ENCODE data around the gene MYMX. TPM values are rescaled to one million over a fixed set of nuclear protein-coding genes. Genes with fewer than 3 reads are reported as not detected.

The MYMX gene
- total RNA-seq, 1 donor: 0.27 TPM

- DNase-seq (ENCODE audit: low read depth in 2 of 3, low spot score in 2 of 3): peak in 2 of 3 donors; percentile 57 to 64
These were observed 2.5 kb downstream of the MYMX start for GRCh38 chr6:44219053-44219814.

DNA sequence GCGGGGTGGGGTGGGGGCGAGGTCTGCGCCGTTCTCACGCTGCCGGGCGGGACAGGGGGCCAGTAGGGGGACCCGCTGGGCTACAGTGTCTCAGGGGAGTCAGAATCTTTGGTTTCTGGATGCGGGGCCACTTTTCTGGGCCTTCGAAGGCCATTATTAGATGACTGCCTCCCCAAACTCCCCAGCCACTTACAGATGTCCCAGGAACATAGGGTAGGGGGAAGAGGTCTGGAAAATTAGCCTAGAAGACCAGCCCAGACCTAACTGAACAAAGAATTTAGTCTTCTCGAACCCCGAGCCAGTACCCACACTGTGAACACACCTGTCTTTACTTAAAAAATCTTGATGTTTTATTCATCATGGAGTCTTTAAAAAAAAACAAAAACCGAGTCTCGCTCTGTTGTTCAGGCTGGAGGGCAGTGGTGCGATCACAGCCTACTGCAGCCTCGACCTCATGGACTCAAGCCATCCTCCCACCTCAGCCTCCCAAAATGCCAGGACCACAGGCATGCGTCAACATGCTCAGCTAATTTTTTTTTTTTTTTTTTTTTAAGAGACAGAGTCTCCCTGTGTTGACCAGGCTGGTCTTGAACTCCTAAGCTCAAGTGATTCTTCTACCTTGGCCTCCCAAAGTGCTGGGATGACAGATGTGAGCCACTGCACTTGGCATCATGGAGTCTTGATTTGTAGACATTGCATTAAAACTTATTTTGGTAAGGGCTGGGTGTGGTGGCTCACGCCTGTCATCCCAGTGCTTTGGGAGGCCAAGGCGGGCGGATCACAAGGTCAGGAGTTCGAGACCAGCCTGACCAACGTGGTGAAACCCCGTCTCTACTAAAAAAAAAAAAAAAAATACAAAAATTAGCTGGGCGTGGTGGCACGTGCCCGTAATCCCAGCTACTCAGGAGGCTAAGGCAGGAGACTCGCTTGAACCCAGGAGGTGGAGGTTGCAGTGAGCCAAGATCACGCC is 3.4 kb downstream of the MYMX start:
- no peak for DNase-seq (ENCODE audit: low read depth in 2 of 3, low spot score in 2 of 3)

DNA sequence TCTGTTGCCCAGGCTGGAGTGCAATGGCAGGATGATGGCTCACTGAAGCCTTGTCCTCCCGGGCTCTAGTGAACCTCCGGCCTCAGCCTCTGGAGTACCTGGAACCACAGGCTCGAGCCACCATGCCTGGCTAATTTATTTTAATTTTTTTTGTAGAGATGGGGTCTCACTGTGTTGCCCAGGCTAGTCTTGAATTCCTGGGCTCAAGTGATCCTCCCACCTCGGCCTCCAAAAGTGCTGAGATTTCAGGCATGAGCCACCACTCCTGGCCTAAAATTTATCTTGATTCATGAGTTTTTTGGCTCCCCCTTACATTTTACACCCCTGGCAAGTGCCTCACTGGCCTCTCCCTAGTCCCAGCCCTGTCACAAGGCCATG is 4.2 kb downstream of the MYMX start:
- DNase-seq (ENCODE audit: low read depth in 2 of 3, low spot score in 2 of 3): no peak

- DNase-seq (ENCODE audit: low read depth in 2 of 3, low spot score in 2 of 3): peak; percentile 51 to 92 (median 89)
These were observed 4.7 kb downstream of the MYMX start for GRCh38 chr6:44221291-44221960.

DNA sequence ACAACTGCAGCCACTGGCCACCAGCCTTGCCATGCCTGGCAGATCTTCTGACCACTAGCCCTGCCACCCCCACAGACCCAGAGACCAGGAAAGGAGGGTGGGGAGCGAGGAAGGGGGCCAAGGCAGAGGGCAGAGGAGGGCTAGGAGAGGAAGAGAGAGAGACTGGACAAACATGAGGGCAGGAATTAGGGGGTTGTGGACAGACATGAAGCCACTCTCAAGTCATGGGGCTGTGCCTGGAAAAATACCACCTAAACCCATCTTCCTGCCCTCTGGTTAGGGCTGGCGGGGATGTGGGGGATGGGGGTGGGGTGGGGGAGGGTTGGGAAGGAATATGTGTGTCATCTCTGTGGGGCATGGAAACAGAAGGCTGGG is 5.2 kb downstream of the MYMX start:
- no peak for DNase-seq (ENCODE audit: low read depth in 2 of 3, low spot score in 2 of 3)

GRCh38 chr6:44222486-44223318 is 6.0 kb downstream of the MYMX start:
- no peak for DNase-seq (ENCODE audit: low read depth in 2 of 3, low spot score in 2 of 3)

GRCh38 chr6:44223319-44224028 is 6.7 kb downstream of the MYMX start, which contains the start of gene SLC29A1:
Gene SLC29A1, plus strand, starts transcription at chr6:44223595. Its CDS starts 3,719 bp downstream, at chr6:44227314.
- DNase-seq (ENCODE audit: low read depth in 2 of 3, low spot score in 2 of 3): peak; percentile 61 to 85 (median 78)

- DNase-seq (ENCODE audit: low read depth in 2 of 3, low spot score in 2 of 3): no peak
These were observed 7.6 kb downstream of the MYMX start for GRCh38 chr6:44224029-44224964.

DNA sequence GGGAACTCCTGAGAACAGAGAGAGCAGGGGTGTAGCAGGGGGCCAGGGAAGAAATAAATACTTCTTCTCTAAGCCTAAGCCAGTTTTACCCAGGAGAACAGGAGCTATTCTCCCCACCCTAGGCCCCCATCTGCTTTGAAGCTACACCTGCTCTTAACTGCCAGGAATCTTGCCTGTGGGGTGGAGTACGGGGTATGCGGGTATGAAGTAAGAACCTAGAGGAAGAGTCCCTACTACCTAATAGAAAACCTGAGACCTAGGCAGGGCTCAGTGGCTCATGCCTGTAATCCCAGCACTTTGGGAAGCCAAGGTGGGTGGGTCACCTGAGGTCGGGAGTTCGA is 8.2 kb downstream of the MYMX start:
- no peak for DNase-seq (ENCODE audit: low read depth in 2 of 3, low spot score in 2 of 3)

GRCh38 chr6:44225579-44226325 is 9.0 kb downstream of the MYMX start:
- no peak for DNase-seq (ENCODE audit: low read depth in 2 of 3, low spot score in 2 of 3)

DNA sequence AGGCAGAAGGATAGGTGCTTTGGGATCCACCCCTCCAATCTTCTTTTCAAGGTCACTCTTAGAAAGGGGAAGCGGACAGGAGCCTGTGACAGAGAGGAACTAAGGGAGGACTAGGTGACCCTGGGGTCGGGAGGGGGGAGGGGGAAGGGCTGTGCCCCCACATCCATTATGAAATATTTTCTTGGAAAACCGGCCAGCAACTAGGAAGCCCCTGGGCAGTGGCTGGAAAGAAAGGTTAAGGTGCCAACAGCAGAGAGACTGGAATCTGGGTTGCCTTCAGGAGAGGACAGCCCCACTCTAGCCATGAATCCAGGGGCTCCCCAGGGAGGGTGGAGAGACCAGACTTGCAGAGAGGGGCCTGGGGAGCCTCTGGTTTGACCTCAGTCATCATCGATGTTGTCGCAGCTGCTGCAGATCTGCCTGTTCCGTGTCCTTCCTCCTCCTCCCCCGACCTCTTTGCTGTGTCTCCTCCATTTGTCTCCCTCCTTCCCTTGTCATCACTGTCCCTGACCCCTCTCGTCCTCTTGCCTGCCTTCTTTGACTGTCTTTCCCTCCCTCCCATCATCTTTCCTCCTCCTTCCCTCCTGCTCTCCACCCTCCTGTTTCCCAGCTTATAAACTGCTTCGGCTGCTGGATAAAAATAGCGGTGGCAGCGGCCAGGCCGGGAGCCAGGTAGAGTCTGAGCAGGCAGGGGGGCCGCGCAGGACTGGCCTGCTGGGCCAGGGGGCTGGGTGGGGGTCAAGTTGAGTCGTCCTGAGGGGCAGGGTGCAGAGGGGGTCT is 9.8 kb downstream of the MYMX start:
- DNase-seq (ENCODE audit: low read depth in 2 of 3, low spot score in 2 of 3): no peak

DNA sequence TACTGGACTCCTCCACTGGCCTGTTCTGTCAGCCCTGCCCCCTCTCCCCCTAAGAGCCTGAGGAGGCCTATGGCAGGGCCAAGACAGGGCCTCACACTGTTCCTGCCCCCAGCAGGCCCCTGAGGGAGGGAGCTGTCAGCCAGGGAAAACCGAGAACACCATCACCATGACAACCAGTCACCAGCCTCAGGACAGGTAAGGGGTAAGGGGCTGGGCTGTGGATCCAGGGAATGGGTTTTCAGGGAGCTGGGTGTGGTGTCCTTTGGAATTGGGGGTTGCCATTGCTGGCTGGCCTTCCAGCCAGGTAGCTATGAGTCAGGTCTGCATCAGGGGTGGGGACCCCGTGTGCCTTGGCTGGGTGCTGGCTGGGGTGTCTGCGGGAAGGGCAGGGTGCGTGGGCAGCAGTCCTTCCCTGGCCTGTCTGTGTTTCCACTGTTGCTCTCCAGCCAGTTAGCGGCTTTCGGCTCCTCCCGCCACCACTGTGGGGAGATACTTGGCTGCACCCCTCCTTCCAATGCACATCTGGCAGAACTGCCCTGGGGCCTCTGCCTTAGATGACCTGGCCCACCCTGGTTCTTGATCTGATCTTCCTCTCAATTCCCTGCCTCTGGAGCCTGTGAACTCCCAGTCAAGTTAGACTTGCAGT is 10.5 kb downstream of the MYMX start:
- DNase-seq (ENCODE audit: low read depth in 2 of 3, low spot score in 2 of 3): no peak

GRCh38 chr6:44228031-44228430 is 11.3 kb downstream of the MYMX start:
- DNase-seq (ENCODE audit: low read depth in 2 of 3, low spot score in 2 of 3): no peak

DNA sequence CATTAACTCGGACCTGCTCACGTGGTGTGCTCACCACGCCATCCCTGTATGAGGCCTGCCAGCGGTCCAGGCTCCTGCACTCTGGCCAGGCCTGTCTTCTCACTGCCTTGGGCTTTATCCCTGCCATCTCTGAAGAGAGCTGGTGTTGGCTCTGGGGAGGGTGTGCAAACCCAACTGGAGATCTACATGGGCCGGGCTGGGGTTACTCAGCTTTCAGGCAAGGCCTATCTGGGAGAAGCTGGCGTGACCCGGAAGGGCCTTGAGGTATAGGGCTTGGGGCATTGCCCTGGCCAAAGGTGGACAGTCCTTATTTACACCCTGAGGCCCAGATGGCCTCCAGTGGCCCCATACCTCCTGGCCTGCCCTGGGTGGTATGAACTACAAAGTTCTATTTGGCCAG is 11.7 kb downstream of the MYMX start:
- no peak for DNase-seq (ENCODE audit: low read depth in 2 of 3, low spot score in 2 of 3)

GRCh38 chr6:44228836-44229235 is 12.1 kb downstream of the MYMX start:
- no peak for DNase-seq (ENCODE audit: low read depth in 2 of 3, low spot score in 2 of 3)

GRCh38 chr6:44229376-44230033 is 12.8 kb downstream of the MYMX start:
- no peak for DNase-seq (ENCODE audit: low read depth in 2 of 3, low spot score in 2 of 3)

Data from hematopoietic multipotent progenitor cell (in vitro differentiated cells).